ENCODE results near the gene PLEKHA7. TPM values are rescaled to one million over a fixed set of nuclear protein-coding genes. Genes with fewer than 3 reads are reported as not detected.

PLEKHA7 gene
- total and polyA plus RNA-seq, 2 of the 13 experiments (the other 11 are each of a cell fraction or from before 2014, with no cell fraction given): 17.5 to 18.7 TPM

GRCh38 chr11:16738193-16738946 lies 275.8 kb downstream of the PLEKHA7 start, which contains the start of gene C11orf58 (continued):
- TF ChIP-seq MAX (IDR thresholded peaks at IDR 0.05): 0 out of 2 replicates have a peak, but pooled peaks have one; percentile 49
- TF ChIP-seq THAP11 (CRISPR knock-in tag; IDR thresholded peaks at IDR 0.05): peak; percentile 100
- peak; percentile 83; the same call in 1 of the 2 replicates for TF ChIP-seq ZFP82 (CRISPR knock-in tag; IDR thresholded peaks at IDR 0.05; ENCODE audit: borderline replicate concordance)
- no peak for TF ChIP-seq NFE2 (CRISPR knock-in tag; IDR thresholded peaks at IDR 0.05)
- peak; percentile 91 for TF ChIP-seq ZNF781 (CRISPR knock-in tag; IDR thresholded peaks at IDR 0.05; ENCODE audit: borderline replicate concordance, not compliant biosample characterization)
- TF ChIP-seq ZNF761 (CRISPR knock-in tag; conservative IDR thresholded peaks at IDR 0.05): peak; percentile 85; the same call in 1 of the 2 replicates
- TF ChIP-seq ARID5B (CRISPR knock-in tag; IDR thresholded peaks at IDR 0.05): peak; percentile 29
- no peak for TF ChIP-seq CBX2 (IDR thresholded peaks at IDR 0.05; ENCODE audit: low read depth, low read length)
- TF ChIP-seq CBX2 (CRISPR knock-in tag; IDR thresholded peaks at IDR 0.05; ENCODE audit: low read depth): no peak
- TF ChIP-seq ZNF180 (CRISPR knock-in tag; IDR thresholded peaks at IDR 0.05; ENCODE audit: borderline replicate concordance, low read depth): no peak
- 0 out of 2 replicates have a peak, but pooled peaks have one; percentile 64 for TF ChIP-seq ZNF260 (CRISPR knock-in tag; IDR thresholded peaks at IDR 0.05; ENCODE audit: borderline replicate concordance, low read depth)
- 0 out of 2 replicates have a peak, but pooled peaks have one; percentile 26 for TF ChIP-seq TBX3 (IDR thresholded peaks at IDR 0.05; ENCODE audit: borderline replicate concordance)
- TF ChIP-seq SIN3A (IDR thresholded peaks at IDR 0.05; ENCODE audit: borderline replicate concordance, low read depth, low read length): peak; percentile 67; the same call in 1 of the 2 replicates
- TF ChIP-seq ZNF34 (CRISPR knock-in tag; IDR thresholded peaks at IDR 0.05; ENCODE audit: borderline replicate concordance): peak; percentile 83; the same call in 1 of the 2 replicates
- no peak for TF ChIP-seq THAP8 (CRISPR knock-in tag; IDR thresholded peaks at IDR 0.05; ENCODE audit: borderline replicate concordance)
- peak; percentile 4 for TF ChIP-seq PHF5A (CRISPR knock-in tag; IDR thresholded peaks at IDR 0.05; ENCODE audit: low read depth, unreplicated experiment)
- TF ChIP-seq DNMT3B (CRISPR knock-in tag; conservative IDR thresholded peaks at IDR 0.05): peak; percentile 87
- TF ChIP-seq KDM6A (CRISPR knock-in tag; IDR thresholded peaks at IDR 0.05; ENCODE audit: low read depth): no peak
- TF ChIP-seq ZNF614 (CRISPR knock-in tag; IDR thresholded peaks at IDR 0.05; ENCODE audit: borderline replicate concordance): peak; percentile 28; the same call in 1 of the 2 replicates
- peak; percentile 53 for TF ChIP-seq ZSCAN9 (CRISPR knock-in tag; IDR thresholded peaks at IDR 0.05; ENCODE audit: borderline replicate concordance)
- peak; percentile 95 for TF ChIP-seq ATF1 (CRISPR knock-in tag; IDR thresholded peaks at IDR 0.05)
- TF ChIP-seq CREB3 (CRISPR knock-in tag; IDR thresholded peaks at IDR 0.05): peak; percentile 89; the same call in 1 of the 2 replicates
- peak; percentile 98; the same call in 1 of the 2 replicates for TF ChIP-seq SPEN (CRISPR knock-in tag; IDR thresholded peaks at IDR 0.05; ENCODE audit: low read depth)
- no peak; the same call in 1 of the 2 replicates for TF ChIP-seq ZNF343 (CRISPR knock-in tag; IDR thresholded peaks at IDR 0.05)
- no peak; the same call in 1 of the 2 replicates for TF ChIP-seq HOXA5 (CRISPR knock-in tag; IDR thresholded peaks at IDR 0.05)
